ENCODE data around the gene SAE1.

- TF ChIP-seq CTCF (IDR thresholded peaks at IDR 0.05) = no peak
- TF ChIP-seq EZH2 (IDR thresholded peaks at IDR 0.05; ENCODE audit: borderline replicate concordance, insufficient read depth, low read depth, low read length, poor library complexity, severe bottlenecking) = no peak
These were observed 15.2 kb downstream of the SAE1 start for GRCh38 chr19:47145639-47146486.
